Measurements from ENCODE around the gene MTG1.

- TF ChIP-seq POLR2AphosphoS5 (IDR thresholded peaks at IDR 0.05; ENCODE audit: low read depth, low read length) (peak; percentile 41; the same call in 1 of the 2 replicates), POLR2A (IDR thresholded peaks at IDR 0.05; ENCODE audit: low read depth, low read length) (peak; percentile 56; the same call in 1 of the 2 replicates)
Observed at GRCh38 chr10:133379152-133379800, 14.7 kb upstream of the MTG1 start, which contains the start of gene PAOX.

Measured in GM12892 (cell line).